Liver (tissue), 9 donors: Measurements from ENCODE around the gene SAT2. TPM values are rescaled to one million over a fixed set of nuclear protein-coding genes. Genes with fewer than 3 reads are reported as not detected.
A peak's percentile ranks its signal among the peaks of the same experiment; 100 is the strongest.

Experiments used
- DNase-seq: peaks from one replicate; pipeline ENCODE4 v3.0.0-alpha.2; 2017; ENCODE audit warnings: low spot score
- H3K27ac ChIP-seq, 2 donors: one replicate each; pipeline ENCODE4 v1.7.0; 2013; ENCODE audit warnings: inconsistent platforms in 2 of 2, low read length in 2 of 2, control low read depth in 1 of 2, low read depth in 1 of 2, mild to moderate bottlenecking in 1 of 2
- H3K27me3 ChIP-seq, 4 donors: one replicate each; pipeline versions ENCODE4 v1.6.1 to v1.7.0; 2013; ENCODE audit warnings: low read length in 3 of 4, inconsistent platforms in 1 of 4, mild to moderate bottlenecking in 1 of 4, moderate library complexity in 1 of 4; ENCODE audit not compliant: control insufficient read depth in 4 of 4, insufficient read depth in 4 of 4
- H3K36me3 ChIP-seq, 4 donors: one replicate each; pipeline versions ENCODE4 v1.6.1 to v1.7.0; 2013; ENCODE audit warnings: low read length in 3 of 4, mild to moderate bottlenecking in 3 of 4, low read depth in 1 of 4, moderate library complexity in 1 of 4; ENCODE audit not compliant: control insufficient read depth in 4 of 4, insufficient read depth in 3 of 4
- H3K4me1 ChIP-seq, 4 donors: one replicate each; pipeline versions ENCODE4 v1.6.1 to v1.7.0; 2013; ENCODE audit warnings: low read length in 3 of 4, mild to moderate bottlenecking in 3 of 4, moderate library complexity in 1 of 4; ENCODE audit not compliant: control insufficient read depth in 4 of 4, insufficient read depth in 4 of 4
- H3K4me3 ChIP-seq, 3 donors: one replicate each; pipeline versions ENCODE4 v1.6.1 to v1.7.0; 2013; ENCODE audit warnings: low read length in 3 of 3, control low read depth in 1 of 3, low read depth in 1 of 3, mild to moderate bottlenecking in 1 of 3
- H3K9ac ChIP-seq, 2 donors: one replicate each; pipeline ENCODE4 v1.7.0; 2013; ENCODE audit warnings: low read length in 2 of 2, mild to moderate bottlenecking in 2 of 2, moderate library complexity in 2 of 2, control low read depth in 1 of 2, low read depth in 1 of 2
- H3K9me3 ChIP-seq, 4 donors: one replicate each; pipeline versions ENCODE4 v1.6.1 to v1.7.0; 2013; ENCODE audit warnings: low read length in 3 of 4; ENCODE audit not compliant: control insufficient read depth in 4 of 4
- ATF3 ChIP-seq: IDR thresholded peaks from 2 replicates; pipeline ENCODE4 v1.6.1; 2016; ENCODE audit warnings: antibody characterized with exemption
- CTCF ChIP-seq: fragments of 150-350 bp; IDR thresholded peaks from 2 replicates; pipeline ENCODE4 v1.5.1; 2017; ENCODE audit warnings: improper control_type of control experiment, low read depth, low read length; ENCODE audit not compliant: missing input control
- EGR1 ChIP-seq, 2 donors: IDR thresholded peaks; 2 replicates each; pipeline ENCODE4 v1.6.1; 2016 to 2018; ENCODE audit warnings: antibody characterized with exemption in 2 of 2, low read depth in 2 of 2
- FOXA1 ChIP-seq: IDR thresholded peaks from 2 replicates; pipeline ENCODE4 v1.6.1; 2016; ENCODE audit warnings: antibody characterized with exemption
- FOXA2 ChIP-seq: IDR thresholded peaks from 2 replicates; pipeline ENCODE4 v1.6.1; 2016; ENCODE audit warnings: antibody characterized with exemption
- GABPA ChIP-seq, 2 donors: IDR thresholded peaks in 1 of 2; conservative IDR thresholded peaks in 1 of 2; 2 replicates each; pipeline ENCODE4 v1.6.1; 2016; ENCODE audit warnings: antibody characterized with exemption in 2 of 2, mild to moderate bottlenecking in 1 of 2, moderate library complexity in 1 of 2
- HNF4A ChIP-seq, 2 donors: conservative IDR thresholded peaks; 2 replicates each; pipeline ENCODE4 v1.6.1; 2016; ENCODE audit warnings: antibody characterized with exemption in 2 of 2, mild to moderate bottlenecking in 2 of 2
- HNF4G ChIP-seq: IDR thresholded peaks from 2 replicates; pipeline ENCODE4 v1.6.1; 2016; ENCODE audit warnings: antibody characterized with exemption
- JUND ChIP-seq, 2 donors: IDR thresholded peaks; 2 replicates each; pipeline ENCODE4 v1.6.1; 2016; ENCODE audit warnings: antibody characterized with exemption in 2 of 2
- MAX ChIP-seq: IDR thresholded peaks from 2 replicates; pipeline ENCODE4 v1.6.1; 2016; ENCODE audit warnings: antibody characterized with exemption
- NR2F2 ChIP-seq: IDR thresholded peaks from 2 replicates; pipeline ENCODE4 v1.6.1; 2016; ENCODE audit warnings: antibody characterized with exemption
- RAD21 ChIP-seq, 2 donors: IDR thresholded peaks; 2 replicates each; pipeline ENCODE4 v1.6.1; 2016; ENCODE audit warnings: antibody characterized with exemption in 2 of 2, mild to moderate bottlenecking in 2 of 2
- REST ChIP-seq: IDR thresholded peaks from 2 replicates; pipeline ENCODE4 v1.6.1; 2016; ENCODE audit warnings: antibody characterized with exemption, mild to moderate bottlenecking
- RXRA ChIP-seq, 2 donors: IDR thresholded peaks; 2 replicates each; pipeline ENCODE4 v1.6.1; 2017 to 2018; ENCODE audit warnings: antibody characterized with exemption in 2 of 2, mild to moderate bottlenecking in 1 of 2
- SP1 ChIP-seq: IDR thresholded peaks from 2 replicates; pipeline ENCODE4 v1.6.1; 2018; ENCODE audit warnings: antibody characterized with exemption, mild to moderate bottlenecking
- TAF1 ChIP-seq: conservative IDR thresholded peaks from 2 replicates; pipeline ENCODE4 v1.6.1; 2016; ENCODE audit warnings: antibody characterized with exemption, mild to moderate bottlenecking
- YY1 ChIP-seq: IDR thresholded peaks from 2 replicates; pipeline ENCODE4 v1.6.1; 2016; ENCODE audit warnings: antibody characterized with exemption, mild to moderate bottlenecking
- ZBTB33 ChIP-seq: IDR thresholded peaks from 2 replicates; pipeline ENCODE4 v1.6.1; 2016; ENCODE audit warnings: antibody characterized with exemption
- WGBS: extraction: QIAGEN DNeasy Blood & Tissue Kit; methylation state at CpG from one replicate; pipeline ENCODE4 v1.1.7; 2013; 5-methylcytosine and 5-hydroxymethylcytosine counted together
- polyA plus RNA-seq, 2 donors: library from polyadenylated mRNA; stranded (reverse) in 1 of 2; unstranded in 1 of 2; fragments of 200-250 nt in 1 of 2; fragments of >200 nt in 1 of 2; fragmentation: Nextera tagmentation in 1 of 2; extraction: Ambion mirVana in 1 of 2; gene quantifications; one replicate each; pipeline versions ENCODE4 v1.2.1 to v1.2.3, GENCODE V29; 2013 to 2015
- total RNA-seq, 2 donors: library from RNA; depleted of rRNA; stranded (reverse); fragments of >200 nt; gene quantifications; one replicate each; pipeline ENCODE4 v1.2.3, GENCODE V29; 2014
- donor health status: healthy.
- donor health status: healthy.
- donor health status: healthy.
- donor health status: healthy.
- donor health status: healthy.

SAT2 gene
- total and polyA plus RNA-seq, 4 donors = 25.9 to 181 (median 106) TPM

- Histone ChIP-seq H3K9me3 (no peaks in the 10 kb centered on the region), H3K27me3 (no peaks in the 10 kb centered on the region), H3K27ac (no peak overlapping the region), H3K36me3 (no peaks in the 10 kb centered on the region), H3K4me3 (no peak overlapping the region), H3K4me1 (no peaks in the 10 kb centered on the region), H3K9ac (no peak overlapping the region)
- DNase-seq = no peak
- WGBS = 70% methylated on average over 10 of the region's 10 CpGs
- TF ChIP-seq HNF4A (conservative IDR thresholded peaks at IDR 0.05) = no peak
- no peak for TF ChIP-seq ZBTB33
- peak; percentile 36 for TF ChIP-seq NR2F2
Measured at GRCh38 chr17:7656958-7657609, 29.5 kb upstream of the SAT2 start.

GRCh38 chr17:7655541-7655840, 27.9 kb upstream of the SAT2 start:
- DNase-seq = no peak
- Histone ChIP-seq H3K27ac (no peak overlapping the region), H3K27me3 (no peaks in the 10 kb centered on the region), H3K9ac (no peak overlapping the region), H3K9me3 (no peaks in the 10 kb centered on the region), H3K36me3 (no peaks in the 10 kb centered on the region), H3K4me1 (peaks cover 4 to 12% (median 7%) of the 10 kb centered on the region in 4 donors), H3K4me3 (no peak overlapping the region)
- TF ChIP-seq ZBTB33 = no peak
- no peak for TF ChIP-seq REST
- TF ChIP-seq YY1 = no peak
- TF ChIP-seq FOXA1 = no peak
- no peak for TF ChIP-seq FOXA2
- no peak for TF ChIP-seq GABPA (IDR thresholded peaks at IDR 0.05 in 1 of 2, conservative IDR thresholded peaks at IDR 0.05 in 1 of 2)
- TF ChIP-seq RAD21 (IDR thresholded peaks at IDR 0.05) = no peak
- TF ChIP-seq CTCF = no peak
- TF ChIP-seq NR2F2 = no peak
- no peak for TF ChIP-seq TAF1
- TF ChIP-seq MAX = no peak
- TF ChIP-seq HNF4G = no peak
- TF ChIP-seq RXRA (IDR thresholded peaks at IDR 0.05) = no peak
- no peak for TF ChIP-seq JUND (IDR thresholded peaks at IDR 0.05)
- TF ChIP-seq SP1 = no peak
- TF ChIP-seq EGR1 (IDR thresholded peaks at IDR 0.05; ENCODE audit: low read depth in 2 of 2) = no peak
- TF ChIP-seq ATF3 = no peak
- WGBS = 96% methylated on average over 17 of the region's 17 CpGs
